Erythroblast (primary cell): ENCODE data around the gene TTC33.

Source experiments
- GATA1 ChIP-seq: IDR thresholded peaks from 2 replicates; pipeline ENCODE4 v1.6.1; 2011; ENCODE audit warnings: low read depth, mild to moderate bottlenecking, control low read depth, low read length, moderate library complexity
- POLR2A ChIP-seq: IDR thresholded peaks from 2 replicates; pipeline ENCODE4 v1.6.1; 2011; ENCODE audit warnings: mild to moderate bottlenecking, low read length

DNA sequence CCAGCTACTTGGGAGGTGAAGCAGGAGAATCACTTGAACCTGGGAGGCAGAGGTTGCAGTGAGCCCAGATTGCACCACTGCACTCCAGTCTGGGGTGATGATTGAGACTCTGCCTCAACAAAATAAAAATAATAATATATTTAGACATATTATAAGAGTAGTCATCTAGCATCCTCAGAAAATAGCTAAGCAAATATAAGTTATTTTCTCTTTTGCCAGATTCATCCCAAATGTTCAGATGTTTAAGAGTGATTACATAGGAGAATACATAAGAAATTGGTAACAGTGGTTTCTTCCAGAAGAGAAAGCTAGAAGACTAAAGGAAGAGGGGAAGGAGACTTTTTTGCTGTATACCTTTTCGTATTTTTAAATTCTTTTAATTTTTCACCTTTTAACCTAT, 22.4 kb upstream of the TTC33 start:
- TF ChIP-seq POLR2A (no peak), GATA1 (no peak)
